ENCODE data around the gene TCAP. TPM values are rescaled to one million over a fixed set of nuclear protein-coding genes. Genes with fewer than 3 reads are reported as not detected.
"Not testable (repeated sequence)": the region's sequence is repeated elsewhere in the genome, so short reads cannot be mapped to it uniquely, and the experiment has no call there.

Gene TCAP
- polyA plus RNA-seq, 3 donors = 0.80 to 1.5 (median 1.1) TPM

- DNase-seq (ENCODE audit: low read depth in 3 of 3, low spot score in 2 of 3) = no peak
These were observed 12.6 kb downstream of the TCAP start for GRCh38 chr17:39677542-39678339.

- DNase-seq (ENCODE audit: low read depth in 3 of 3, low spot score in 2 of 3) = no peak
These were observed 13.4 kb downstream of the TCAP start for GRCh38 chr17:39678340-39679116.

GRCh38 chr17:39679521-39680192 is 14.5 kb downstream of the TCAP start:
- DNase-seq (ENCODE audit: low read depth in 3 of 3, low spot score in 2 of 3) = no peak

- no peak for DNase-seq (ENCODE audit: low read depth in 3 of 3, low spot score in 2 of 3)
These were observed 18.3 kb downstream of the TCAP start for GRCh38 chr17:39683295-39683939.

- no peak for DNase-seq (ENCODE audit: low read depth in 3 of 3, low spot score in 2 of 3)
These were observed 19.4 kb downstream of the TCAP start for GRCh38 chr17:39684369-39685192.

- DNase-seq (ENCODE audit: low read depth in 3 of 3, low spot score in 2 of 3) = no peak
These were observed 22.0 kb downstream of the TCAP start for GRCh38 chr17:39687101-39687545.

- DNase-seq (ENCODE audit: low read depth in 3 of 3, low spot score in 2 of 3) = peak in 2 of 3 donors; percentile 86
These were observed 22.7 kb downstream of the TCAP start, which contains the start of gene PGAP3 for GRCh38 chr17:39687546-39688474. TSS of gene PGAP3 (minus strand) at chr17:39688057. CDS start at chr17:39688014, 43 bp downstream.

GRCh38 chr17:39688475-39688835 is 23.3 kb downstream of the TCAP start:
- DNase-seq (ENCODE audit: low read depth in 3 of 3, low spot score in 2 of 3) = no peak

GRCh38 chr17:39688945-39689344 is 23.8 kb downstream of the TCAP start:
- DNase-seq (ENCODE audit: low read depth in 3 of 3, low spot score in 2 of 3) = no peak

- DNase-seq (ENCODE audit: low read depth in 3 of 3, low spot score in 2 of 3) = no peak
These were observed 29.4 kb downstream of the TCAP start for GRCh38 chr17:39694593-39694992.

- DNase-seq (ENCODE audit: low read depth in 3 of 3, low spot score in 2 of 3) = no peak
These were observed 29.9 kb downstream of the TCAP start for GRCh38 chr17:39695089-39695474.

GRCh38 chr17:39696731-39697130 is 31.6 kb downstream of the TCAP start:
- DNase-seq (ENCODE audit: low read depth in 3 of 3, low spot score in 2 of 3) = no peak

GRCh38 chr17:39697961-39698360 is 32.8 kb downstream of the TCAP start:
- no peak for DNase-seq (ENCODE audit: low read depth in 3 of 3, low spot score in 2 of 3)

- DNase-seq (ENCODE audit: low read depth in 3 of 3, low spot score in 2 of 3) = not testable (repeated sequence)
These were observed 34.1 kb downstream of the TCAP start for GRCh38 chr17:39699157-39699817.

- peak in 2 of 3 donors; percentile 64 to 78 for DNase-seq (ENCODE audit: low read depth in 3 of 3, low spot score in 2 of 3)
These were observed 34.6 kb downstream of the TCAP start, which contains the start of gene ERBB2 for GRCh38 chr17:39699818-39700147. TSS of gene ERBB2 (plus strand) at chr17:39700064. CDS start at chr17:39700239, 175 bp downstream.

- peak in 1 of 3 donors; percentile 47 for DNase-seq (ENCODE audit: low read depth in 3 of 3, low spot score in 2 of 3)
These were observed 35.2 kb downstream of the TCAP start for GRCh38 chr17:39700148-39700987.

- no peak for DNase-seq (ENCODE audit: low read depth in 3 of 3, low spot score in 2 of 3)
These were observed 36.0 kb downstream of the TCAP start for GRCh38 chr17:39701012-39701783.
